GM18858 (cell line): ENCODE measurements around the gene ZBTB37.
"Not testable (repeated sequence)": the region's sequence is repeated elsewhere in the genome, so short reads cannot be mapped to it uniquely, and the experiment has no call there.

Experiments
- ATAC-seq: cut with Tn5 transposase; IDR thresholded peaks from one replicate; pipeline ENCODE4 v1.9.1; 2021; ENCODE audit not compliant: unreplicated experiment

ZBTB37 gene

GRCh38 chr1:173903827-173904531 is 35.8 kb downstream of the ZBTB37 start:
- no peak for ATAC-seq

- no peak for ATAC-seq
Measured at GRCh38 chr1:173913111-173913510, 44.9 kb downstream of the ZBTB37 start.

DNA sequence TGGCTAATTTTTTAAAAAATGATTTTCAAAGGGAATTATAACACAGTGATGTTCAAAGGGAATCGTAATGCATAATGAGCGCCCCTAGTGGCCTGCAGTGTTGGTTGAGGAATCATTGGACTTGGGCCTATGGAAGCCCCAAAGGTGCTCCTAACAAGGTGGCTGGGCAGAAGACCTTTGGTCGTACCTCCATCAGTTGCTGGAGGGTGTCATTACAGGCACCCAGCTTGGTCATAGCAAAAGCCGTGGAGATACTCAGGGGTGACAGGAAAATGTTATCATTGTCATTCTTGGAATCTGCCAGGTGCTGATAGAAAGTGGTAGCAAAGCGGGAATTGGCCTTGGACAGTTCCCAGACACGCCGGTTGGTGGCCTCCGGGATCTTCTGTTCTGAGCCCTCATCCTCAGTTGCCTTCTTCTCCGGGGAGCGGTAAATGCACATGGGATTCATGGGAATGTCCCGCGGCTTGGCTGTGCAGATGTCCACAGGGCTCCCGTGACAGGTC is 46.2 kb downstream of the ZBTB37 start:
- ATAC-seq: no peak

- ATAC-seq: no peak
Measured at GRCh38 chr1:173915596-173915995, 47.4 kb downstream of the ZBTB37 start.

DNA sequence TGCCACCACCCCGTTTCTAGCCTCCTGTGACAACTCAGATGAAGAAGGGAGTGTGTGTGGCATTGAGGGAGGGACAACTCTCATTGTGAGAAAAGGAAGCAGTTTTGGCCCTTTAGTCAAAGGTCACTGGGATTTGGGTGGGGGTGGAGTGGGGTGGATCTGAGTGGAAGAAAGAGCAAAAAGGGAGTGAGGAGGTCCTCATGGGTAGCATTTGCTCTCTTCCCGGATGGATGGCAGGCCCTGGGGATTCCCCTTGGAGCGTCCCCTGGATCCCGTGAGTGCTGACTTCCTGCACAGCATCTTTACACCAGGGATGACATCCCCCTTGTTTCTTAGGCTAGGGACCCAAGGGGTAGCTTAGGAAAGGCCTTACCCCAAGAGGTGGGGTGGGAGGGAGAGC is 48.5 kb downstream of the ZBTB37 start:
- ATAC-seq: no peak

DNA sequence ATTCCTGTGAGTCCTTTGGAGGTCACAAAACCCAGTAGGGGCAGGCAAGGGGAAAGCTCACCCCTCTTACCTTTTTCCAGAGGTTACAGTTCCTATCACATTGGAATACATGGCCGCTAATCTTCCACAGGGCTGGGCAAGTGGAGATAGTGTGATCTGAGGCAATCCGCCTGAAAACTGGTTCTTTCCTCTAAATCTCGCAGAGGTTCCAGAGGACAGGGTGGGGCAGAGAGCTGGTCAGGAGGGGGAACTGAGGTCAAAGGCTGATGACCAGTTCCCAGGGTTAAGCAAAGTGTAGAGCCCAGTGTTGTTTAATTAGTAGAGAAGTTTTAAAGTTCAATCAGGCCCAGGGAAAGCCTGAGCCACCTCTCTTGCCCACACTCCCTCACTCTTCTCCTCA is 49.0 kb downstream of the ZBTB37 start, which contains the start of gene SERPINC1:
Gene SERPINC1 (minus strand): TSS at position 179 of the 400 bp plus-strand sequence. CDS start 68 bp downstream, at position 111.
- ATAC-seq: no peak

DNA sequence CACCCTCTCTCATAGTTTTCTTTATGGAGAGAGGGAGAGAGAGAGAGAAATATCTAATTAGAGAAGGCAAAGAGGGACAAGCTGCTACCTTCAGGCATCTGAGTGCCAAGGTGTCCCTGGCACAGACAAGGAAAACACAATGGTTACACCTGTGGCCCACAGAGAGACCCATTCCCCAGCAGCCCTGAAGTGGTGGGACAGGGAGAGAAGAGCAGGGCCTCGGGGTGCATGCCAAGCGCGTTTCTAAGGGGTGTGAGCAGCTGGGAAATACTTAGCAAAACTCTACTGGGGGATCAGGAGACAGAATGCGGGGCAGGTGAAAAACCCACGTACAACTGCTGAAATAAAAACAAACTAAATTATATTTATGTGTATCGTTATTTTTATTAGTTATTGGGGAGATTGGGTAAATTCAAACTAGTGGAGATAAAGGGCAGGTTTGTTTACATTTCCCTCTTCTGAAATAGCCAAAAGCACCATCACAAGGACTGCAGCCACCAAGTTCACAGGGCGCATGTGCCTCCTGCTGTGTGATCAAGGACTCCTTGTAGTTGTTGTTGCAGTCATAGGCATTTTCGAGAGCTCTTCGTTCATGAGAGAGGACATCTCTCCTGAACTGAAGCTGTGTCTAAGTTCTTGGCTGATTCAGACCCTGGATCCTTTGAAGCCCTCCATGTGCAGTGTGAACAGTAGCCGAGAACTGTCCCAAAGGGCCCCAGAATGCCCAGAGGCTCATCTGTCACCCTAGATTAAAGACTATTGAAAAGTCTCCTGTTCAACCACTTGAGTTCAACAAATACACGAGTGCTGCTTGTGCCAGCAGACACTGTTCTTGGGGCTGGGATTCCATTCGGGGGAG is 49.7 kb downstream of the ZBTB37 start:
- ATAC-seq: no peak

DNA sequence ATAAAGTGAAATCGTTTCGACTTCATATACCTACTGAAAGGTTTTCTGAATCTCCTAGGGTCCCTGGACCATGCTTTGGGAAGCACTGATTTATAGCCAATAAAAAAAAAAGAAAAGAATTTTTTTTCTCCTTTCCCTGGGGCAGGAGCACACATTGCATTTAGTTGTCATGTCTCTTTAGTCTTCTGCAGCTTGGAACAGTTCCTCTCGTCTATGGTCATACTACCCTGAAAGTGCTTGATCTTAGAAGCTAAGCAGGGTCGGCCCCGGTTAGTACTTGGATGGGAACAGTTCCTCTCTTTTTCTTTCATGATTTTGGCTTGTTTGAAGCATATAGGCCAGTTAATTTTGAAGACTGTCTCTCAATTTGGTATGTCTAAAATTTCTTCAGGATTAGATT is 52.7 kb downstream of the ZBTB37 start:
- no peak for ATAC-seq

GRCh38 chr1:173925306-173926242 is 57.4 kb downstream of the ZBTB37 start:
- ATAC-seq: no peak

- not testable (repeated sequence) for ATAC-seq
Measured at GRCh38 chr1:173930541-173930940, 62.4 kb downstream of the ZBTB37 start.

GRCh38 chr1:173934440-173934839 is 66.3 kb downstream of the ZBTB37 start:
- no peak for ATAC-seq

DNA sequence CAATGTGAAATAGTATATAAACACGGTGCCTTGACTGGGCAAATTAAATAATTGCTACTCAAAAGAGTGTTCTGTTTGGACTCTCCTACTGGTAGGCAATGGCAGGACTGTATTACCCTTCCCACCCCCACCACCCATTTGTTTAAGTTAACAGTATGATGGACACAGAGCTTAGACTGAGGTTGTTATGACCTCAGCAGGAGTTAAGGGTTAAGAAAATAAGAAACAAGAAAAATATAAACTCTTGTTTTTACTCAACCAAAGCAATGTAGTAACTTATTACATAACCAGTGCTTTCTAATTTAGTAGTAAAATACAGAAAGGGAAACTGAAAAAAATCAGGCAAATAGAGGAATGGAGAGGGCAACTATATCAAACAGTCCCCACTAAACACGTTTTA is 68.9 kb downstream of the ZBTB37 start:
- ATAC-seq: no peak

DNA sequence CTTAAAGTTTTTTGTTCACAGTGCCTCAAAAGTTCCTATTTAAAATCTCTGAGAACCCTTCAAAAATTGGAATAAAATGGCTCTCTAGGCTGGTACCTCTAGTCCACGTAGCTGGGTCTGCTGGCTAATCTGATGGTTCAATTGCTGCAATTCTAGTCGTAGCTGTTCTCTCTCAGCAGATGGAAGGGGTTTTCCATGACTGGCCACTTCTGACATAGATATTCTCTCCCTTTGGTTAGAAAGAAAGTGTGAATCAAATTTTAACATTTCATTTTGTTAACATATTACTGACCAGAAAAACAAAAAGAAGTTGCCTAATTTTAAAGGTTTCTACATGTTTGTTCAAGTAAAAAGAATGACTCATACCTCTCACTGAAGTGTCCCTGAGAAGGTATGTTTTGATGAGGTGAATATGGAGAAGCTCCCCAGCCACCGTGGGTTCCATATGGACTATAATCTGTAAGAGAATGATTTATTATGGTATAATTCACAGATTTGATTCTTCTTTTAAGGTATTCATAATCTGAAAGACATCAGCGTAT is 78.3 kb downstream of the ZBTB37 start:
- no peak for ATAC-seq

- ATAC-seq: no peak
Measured at GRCh38 chr1:173948594-173948993, 80.4 kb downstream of the ZBTB37 start.
